ENCODE measurements around the gene FGF11.

FGF11 gene

DNA sequence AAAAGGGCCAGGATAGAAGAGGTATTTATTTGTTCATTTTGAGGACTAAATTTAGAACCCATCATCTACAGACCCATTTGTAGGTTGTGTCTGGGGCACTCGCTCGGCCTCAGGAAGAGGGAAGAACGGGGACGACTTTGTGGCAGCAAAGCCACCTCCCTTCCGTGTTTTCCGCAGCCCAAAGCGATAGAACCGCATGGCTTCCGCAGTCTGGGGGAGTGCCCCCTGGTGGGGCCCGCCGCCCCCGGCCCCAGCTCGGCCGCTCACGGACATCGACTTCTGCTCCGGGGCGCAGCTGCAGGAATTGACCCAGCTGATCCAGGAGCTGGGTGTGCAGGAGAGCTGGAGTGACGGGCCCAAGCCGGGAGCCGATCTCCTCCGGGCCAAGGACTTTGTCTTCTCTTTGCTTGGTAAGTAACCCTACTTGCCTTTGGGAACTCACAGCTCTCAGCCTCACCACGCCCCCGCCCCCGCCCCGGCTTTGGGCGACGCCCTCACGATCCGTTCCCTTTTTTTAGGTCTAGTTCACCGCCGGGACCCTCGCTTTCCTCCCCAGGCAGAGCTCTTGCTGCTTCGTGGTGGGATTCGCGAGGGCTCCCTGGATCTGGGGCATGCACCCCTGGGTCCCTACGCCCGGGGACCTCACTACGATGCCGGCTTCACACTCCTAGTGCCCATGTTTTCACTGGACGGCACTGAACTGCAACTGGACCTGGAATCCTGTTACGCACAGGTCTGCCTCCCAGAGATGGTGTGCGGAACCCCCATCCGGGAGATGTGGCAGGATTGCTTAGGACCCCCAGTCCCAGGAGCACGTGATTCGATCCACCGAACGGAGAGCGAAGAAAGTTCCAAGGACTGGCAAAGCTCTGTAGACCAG, 3.4 kb upstream of the FGF11 start:
- no peak for DNase-seq

GRCh38 chr17:7436556-7437368, 2.5 kb upstream of the FGF11 start:
- peak; percentile 66 for DNase-seq

DNA sequence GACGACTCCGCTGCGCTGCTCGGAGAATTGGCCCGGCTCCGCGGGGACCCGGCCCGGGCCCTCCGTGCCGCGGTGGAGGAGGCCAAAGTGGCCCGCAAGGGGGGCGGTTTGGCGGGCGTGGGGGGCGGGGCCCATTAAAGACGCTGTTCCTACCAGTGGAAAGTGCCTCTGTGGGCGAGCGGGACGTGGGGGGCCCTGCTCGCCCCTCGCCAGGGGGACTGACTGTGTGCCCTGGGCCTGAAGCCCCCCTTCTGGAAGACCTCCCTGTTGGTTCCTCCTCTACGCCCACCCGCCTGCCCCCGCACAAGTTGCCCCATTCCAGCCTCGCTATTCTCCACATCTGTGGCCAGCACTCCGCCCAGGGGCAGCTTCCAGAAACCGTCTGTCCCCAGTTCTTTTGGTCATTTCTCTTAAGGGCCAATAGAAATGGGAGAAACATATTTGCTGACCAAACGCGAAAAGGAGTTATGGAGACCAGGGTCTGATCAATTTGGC, 1.9 kb upstream of the FGF11 start:
- no peak for DNase-seq

DNA sequence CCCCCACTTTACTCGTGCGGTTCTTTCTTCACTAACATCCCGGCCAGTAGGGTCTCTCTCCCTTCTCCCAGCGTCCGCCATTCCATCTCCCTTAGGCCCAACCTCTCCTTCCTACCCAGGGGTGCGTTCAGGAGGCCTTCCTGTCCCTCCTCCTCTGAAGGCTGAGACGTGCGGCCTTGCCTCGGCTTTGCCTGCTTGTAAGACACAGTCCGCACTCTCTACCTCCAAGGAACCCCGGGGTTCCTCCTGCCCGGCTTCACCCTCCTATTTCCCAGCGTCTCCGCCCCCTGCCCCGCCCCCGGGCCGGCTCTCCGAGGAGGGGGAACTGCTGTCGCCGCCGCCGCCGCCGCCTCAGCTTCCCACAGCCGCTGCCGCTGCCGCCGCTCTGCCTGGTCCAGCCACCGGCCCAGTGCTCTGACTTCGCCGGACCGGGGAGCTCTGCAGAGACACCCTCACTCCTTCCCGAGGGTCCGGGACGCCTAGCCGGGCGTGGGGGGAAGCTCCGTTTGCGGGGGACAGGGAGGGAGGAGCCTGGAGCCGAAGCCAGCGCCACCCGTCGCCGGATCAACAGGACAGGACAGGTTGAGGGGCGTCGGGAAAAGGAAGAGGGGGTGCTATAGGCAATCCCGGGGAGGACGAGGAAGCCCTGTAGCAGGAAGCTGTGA, 1.2 kb upstream of the FGF11 start:
- DNase-seq, result peak; percentile 10

DNA sequence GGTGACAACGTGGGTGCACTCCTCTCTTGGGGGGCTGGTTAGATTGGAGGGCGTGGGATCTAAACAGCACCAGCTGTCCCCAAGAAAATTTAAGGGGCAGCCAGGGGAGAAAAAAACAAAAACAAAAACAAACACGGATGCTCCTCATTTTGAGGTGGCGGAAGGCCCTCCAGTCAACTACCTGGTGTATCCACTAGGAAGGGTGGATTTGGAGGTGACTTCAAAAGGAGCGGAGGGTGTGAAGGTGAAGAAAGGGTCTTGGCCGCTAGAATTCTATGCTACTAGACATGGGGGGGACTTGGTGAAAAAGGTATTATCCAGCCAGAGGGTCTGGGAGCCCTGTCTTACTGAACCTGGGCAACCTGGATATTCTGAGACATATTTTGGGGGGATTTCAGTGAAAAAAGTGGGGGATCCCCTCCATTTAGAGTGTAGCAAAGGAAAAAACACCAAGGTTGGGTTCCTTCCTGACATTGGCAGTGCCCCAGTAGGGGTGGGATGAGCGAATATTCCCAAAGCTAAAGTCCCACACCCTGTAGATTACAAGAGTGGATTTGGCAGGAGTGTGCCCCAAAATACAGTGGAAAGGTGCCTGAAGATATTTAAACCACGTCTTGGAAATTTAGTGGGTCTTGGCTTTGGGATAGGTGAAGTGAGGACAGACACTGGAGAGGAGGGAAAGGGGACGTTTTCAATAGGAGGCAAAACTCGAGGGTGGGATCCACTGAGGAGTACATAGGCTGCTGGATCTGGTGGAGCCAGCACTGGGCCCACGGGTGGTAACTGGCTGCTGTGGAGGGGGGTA, 454 bp upstream of the FGF11 start:
- no peak for DNase-seq

GRCh38 chr17:7440113-7440833, 961 bp downstream of the FGF11 start:
- DNase-seq, result peak; percentile 65

GRCh38 chr17:7440834-7441195, 1.5 kb downstream of the FGF11 start:
- peak; percentile 65 for DNase-seq

GRCh38 chr17:7441266-7441665, 2.0 kb downstream of the FGF11 start:
- DNase-seq, result no peak

DNA sequence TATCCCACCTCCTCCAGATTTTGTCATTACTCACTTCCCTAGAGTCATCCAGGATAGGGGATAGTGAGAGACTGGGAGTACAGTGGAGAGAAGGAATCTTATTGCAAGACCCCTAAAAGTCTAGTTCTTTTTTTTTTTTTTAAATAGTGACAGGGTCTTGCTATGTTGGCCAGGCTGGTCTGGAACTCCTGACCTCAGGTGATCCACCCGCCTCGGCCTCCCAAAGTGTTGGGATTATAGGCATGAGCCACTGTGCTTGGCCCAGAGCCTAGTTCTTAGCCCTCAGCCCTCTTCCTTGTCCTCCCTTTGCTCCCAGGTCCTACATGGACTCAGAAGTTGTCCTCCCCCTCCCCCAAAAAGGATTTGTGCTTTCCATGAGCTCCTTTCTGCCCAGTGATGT, 2.8 kb downstream of the FGF11 start:
- DNase-seq, result no peak

- DNase-seq, result no peak
Observed at GRCh38 chr17:7443499-7444485, 4.5 kb downstream of the FGF11 start.

DNA sequence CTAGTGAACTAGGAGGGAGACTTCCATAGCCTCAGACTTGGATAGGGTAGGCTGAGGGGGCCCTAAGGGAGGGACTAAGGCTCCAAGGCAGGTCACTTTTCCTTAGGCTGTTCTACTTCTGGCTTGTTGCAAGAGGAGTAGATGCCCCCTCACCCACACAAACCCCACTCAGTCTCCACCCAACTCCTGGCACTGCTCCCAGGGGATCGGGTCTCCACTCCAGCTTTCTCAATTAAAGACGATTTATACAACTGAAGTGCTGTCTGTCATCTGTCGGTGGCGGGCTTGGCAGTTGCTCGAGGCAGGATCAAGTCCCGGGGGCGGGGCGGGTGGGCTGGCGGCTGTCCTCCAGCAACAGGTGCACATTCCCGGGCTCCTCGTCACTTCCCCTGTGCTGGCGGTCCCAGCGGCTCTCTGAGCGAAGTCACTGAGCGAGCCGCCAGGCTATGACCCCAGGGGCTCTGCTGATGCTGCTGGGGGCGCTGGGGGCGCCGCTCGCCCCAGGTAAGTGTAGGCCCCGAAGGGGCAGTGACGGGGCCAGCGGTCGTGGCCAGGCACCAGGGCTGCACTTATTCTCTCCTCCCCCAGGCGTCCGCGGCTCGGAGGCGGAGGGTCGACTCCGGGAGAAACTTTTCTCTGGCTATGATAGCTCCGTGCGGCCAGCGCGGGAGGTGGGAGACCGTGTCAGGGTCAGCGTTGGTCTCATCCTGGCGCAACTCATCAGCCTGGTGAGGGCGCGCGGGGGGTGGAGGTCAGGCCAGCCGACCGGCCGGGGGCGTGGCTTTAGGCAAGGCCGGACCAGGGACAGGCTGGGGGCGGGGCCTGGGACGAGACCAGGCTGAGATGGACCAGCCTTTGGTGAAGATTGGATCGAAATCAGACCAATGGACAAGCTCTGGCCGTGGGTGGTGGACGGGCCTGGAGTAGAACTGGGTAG, 5.6 kb downstream of the FGF11 start, which contains the start of gene CHRNB1:
CHRNB1 (plus strand) TSS at position 380 of the 937 bp plus-strand sequence; CDS start at position 447, 67 bp downstream.
- peak; percentile 46 for DNase-seq

GRCh38 chr17:7445619-7445968, 6.3 kb downstream of the FGF11 start:
- no peak for DNase-seq

GRCh38 chr17:7448461-7448860, 9.1 kb downstream of the FGF11 start:
- no peak for DNase-seq

DNA sequence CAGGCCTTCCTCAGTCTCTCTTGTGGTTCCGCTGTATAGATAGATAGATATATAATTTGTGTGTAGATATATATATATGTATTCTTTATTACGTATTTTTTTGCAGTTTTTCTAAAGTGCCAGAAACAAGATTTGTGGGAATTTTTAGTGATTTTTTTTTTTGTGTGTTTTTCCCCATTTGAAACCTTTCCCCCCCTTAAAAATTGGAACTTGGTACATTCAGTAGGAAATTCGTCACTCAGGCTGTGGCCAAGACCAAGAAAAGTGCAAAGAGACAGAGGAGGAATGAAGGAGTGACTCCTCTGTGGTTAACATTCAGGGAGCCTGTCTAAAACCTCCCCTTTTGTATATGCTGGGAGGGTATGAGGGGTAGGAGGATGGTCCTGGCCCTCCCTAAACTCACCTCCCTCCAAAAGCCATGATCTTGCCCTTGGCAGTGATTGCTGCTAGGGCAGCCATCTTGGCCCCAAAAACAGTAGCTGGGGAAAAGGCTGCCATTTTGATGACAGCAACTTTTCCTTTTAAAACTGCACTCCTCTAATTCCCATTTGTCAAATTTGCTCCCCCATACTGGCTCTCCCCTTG, 20.7 kb downstream of the FGF11 start:
- no peak for DNase-seq

DNA sequence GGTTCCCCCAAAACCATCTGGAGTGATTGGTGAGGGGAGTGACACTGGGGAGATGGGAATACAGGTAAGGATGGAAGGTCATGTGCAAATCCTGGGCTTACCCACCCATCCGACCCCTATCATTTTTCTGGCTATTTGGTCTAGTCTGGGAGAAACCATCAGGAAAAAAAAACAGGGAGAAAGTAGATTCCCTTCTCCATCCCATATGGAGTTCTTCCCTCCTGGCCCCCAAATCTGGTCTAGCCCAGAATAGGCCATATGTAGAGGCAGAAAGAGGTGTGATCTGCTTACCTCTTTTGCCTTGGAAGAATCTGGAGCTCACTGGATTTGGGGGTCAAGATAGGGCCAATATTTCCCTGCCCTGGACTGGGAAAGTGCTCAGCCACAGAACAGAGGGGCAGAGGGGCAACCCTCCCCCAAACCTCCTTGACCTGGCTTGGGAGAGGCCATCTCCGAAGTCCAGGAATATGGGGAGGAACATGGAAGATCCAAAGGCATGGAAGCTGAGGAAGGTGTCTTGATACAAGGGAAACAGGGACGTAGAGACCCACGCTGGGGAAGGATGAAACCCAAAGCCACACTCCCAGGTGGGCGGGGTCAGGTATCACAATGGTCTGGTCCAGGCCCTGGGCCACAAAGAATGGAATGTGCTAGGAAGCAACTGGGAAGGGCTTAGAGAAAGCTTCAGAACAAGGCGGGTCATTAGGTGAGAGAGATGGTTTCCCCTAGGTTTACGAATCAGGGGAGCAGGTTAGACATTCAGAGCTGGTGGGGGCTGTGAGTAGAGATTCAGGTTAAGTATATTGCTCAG, 21.7 kb downstream of the FGF11 start:
- DNase-seq, result no peak

GRCh38 chr17:7462474-7463371, 23.4 kb downstream of the FGF11 start:
- no peak for DNase-seq

DNA sequence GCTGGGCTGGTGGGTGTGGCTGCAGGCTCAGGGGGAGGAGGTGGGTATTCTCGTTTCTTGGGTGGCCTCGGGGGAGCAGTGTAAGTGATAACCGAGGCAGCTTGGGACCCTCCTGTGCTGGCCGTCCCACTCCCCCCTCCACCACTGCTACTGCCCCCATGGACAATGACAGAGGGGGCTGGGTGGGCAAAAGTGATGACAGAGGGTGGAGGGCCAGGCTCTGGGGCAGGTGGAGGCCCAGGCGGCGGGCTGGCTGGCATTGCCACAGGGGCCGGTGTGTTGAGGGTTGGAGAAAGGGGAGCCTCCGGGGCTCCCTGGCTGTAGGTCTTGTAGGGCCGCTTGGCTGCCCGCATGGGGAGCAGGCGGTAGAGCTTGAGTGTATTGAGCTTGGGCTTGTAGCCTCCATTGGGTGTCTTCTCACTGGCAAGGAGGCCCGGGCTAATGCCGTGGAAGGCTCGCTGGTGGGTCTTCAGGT, 24.1 kb downstream of the FGF11 start:
- DNase-seq, result no peak
